Measurements from ENCODE around the gene EPB41. TPM values are rescaled to one million over a fixed set of nuclear protein-coding genes. Genes with fewer than 3 reads are reported as not detected.
"Not testable (repeated sequence)": the region's sequence is repeated elsewhere in the genome, so short reads cannot be mapped to it uniquely, and the experiment has no call there.

EPB41 gene
- total and polyA plus RNA-seq, 7 donors = 13.2 to 35.1 (median 27.1) TPM

DNA sequence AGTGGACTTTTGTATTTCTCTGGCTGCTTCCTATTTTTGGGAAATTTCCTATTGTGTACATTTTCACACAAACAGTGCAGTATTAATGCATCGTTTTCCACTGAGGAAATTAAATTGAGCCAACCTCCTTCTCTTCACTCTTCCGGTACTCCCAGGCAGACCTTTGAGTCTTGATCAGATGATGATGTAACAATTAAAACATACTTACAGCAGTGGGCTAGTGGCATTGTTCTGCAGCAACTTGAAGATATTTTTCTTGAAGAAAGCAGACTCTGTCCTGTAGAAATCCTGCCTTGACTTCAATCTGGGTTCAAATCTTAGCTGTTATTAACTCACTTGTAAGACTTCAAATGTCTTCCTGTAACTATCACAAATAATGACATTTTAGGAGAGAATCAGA, 228.3 kb downstream of the EPB41 start:
- intact Hi-C loops (cut with DNase I) = no loop called here
- 84 to 90% methylated on average over 2 of the region's 2 CpGs for WGBS, 2 donors

DNA sequence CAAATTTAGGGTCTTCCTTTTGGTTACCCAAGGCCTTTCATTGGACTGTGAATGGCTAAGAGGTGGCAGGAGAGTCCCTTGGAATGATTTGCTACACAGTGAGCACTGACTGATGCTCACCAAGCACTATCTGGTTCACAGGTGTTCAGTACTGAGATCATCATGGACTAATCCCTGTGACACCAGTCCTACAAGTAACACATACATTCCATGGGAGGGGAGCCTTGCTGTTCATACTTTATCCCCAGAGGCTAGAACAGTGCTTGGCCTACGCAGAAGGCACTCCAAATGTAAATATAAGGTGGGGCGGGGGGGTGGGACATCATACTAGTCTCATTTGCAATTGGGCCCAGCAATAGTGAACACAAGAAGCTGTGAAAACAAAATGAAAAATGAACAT, 229.8 kb downstream of the EPB41 start:
- TF ChIP-seq POLR2A (IDR thresholded peaks at IDR 0.05) = no peak
- TF ChIP-seq POLR2AphosphoS5 (IDR thresholded peaks at IDR 0.05) = no peak
- TF ChIP-seq, protein P1, sequence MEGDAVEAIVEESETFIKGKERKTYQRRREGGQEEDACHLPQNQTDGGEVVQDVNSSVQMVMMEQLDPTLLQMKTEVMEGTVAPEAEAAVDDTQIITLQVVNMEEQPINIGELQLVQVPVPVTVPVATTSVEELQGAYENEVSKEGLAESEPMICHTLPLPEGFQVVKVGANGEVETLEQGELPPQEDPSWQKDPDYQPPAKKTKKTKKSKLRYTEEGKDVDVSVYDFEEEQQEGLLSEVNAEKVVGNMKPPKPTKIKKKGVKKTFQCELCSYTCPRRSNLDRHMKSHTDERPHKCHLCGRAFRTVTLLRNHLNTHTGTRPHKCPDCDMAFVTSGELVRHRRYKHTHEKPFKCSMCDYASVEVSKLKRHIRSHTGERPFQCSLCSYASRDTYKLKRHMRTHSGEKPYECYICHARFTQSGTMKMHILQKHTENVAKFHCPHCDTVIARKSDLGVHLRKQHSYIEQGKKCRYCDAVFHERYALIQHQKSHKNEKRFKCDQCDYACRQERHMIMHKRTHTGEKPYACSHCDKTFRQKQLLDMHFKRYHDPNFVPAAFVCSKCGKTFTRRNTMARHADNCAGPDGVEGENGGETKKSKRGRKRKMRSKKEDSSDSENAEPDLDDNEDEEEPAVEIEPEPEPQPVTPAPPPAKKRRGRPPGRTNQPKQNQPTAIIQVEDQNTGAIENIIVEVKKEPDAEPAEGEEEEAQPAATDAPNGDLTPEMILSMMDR (IDR thresholded peaks at IDR 0.05) = no peak
- TF ChIP-seq EP300 (IDR thresholded peaks at IDR 0.05) = no peak
- intact Hi-C loops (cut with DNase I) = no loop called here
- Histone ChIP-seq H3K4me1 (peaks cover 0 to 4% (median 0%) of the 10 kb centered on the region in 4 donors), H3K36me3 (peaks cover 18 to 49% (median 23%) of the 10 kb centered on the region in 4 donors), H3K27me3 (no peaks in the 10 kb centered on the region), H3K4me3 (no peak overlapping the region), H3K9me3 (no peaks in the 10 kb centered on the region), H3K27ac (no peak overlapping the region)
- WGBS, 2 donors = 85 to 96% methylated on average over 2 of the region's 2 CpGs
- DNase-seq = no peak

More for the DNA sequence above, 228.3 kb downstream of the EPB41 start:
- H3K27me3 ChIP-seq = no peaks in the 10 kb centered on the region
- TF ChIP-seq EP300 (IDR thresholded peaks at IDR 0.05) (no peak), POLR2AphosphoS5 (IDR thresholded peaks at IDR 0.05) (no peak), POLR2A (IDR thresholded peaks at IDR 0.05) (no peak)
- TF ChIP-seq, protein P1 (IDR thresholded peaks at IDR 0.05) = no peak
- DNase-seq = no peak
- H3K9me3 ChIP-seq = no peaks in the 10 kb centered on the region
- no peak overlapping the region for H3K27ac ChIP-seq
- peaks cover 0 to 4% (median 0%) of the 10 kb centered on the region in 4 donors for H3K4me1 ChIP-seq
- H3K36me3 ChIP-seq = peaks cover 3 to 35% (median 8%) of the 10 kb centered on the region in 4 donors
- H3K4me3 ChIP-seq = no peak overlapping the region

DNA sequence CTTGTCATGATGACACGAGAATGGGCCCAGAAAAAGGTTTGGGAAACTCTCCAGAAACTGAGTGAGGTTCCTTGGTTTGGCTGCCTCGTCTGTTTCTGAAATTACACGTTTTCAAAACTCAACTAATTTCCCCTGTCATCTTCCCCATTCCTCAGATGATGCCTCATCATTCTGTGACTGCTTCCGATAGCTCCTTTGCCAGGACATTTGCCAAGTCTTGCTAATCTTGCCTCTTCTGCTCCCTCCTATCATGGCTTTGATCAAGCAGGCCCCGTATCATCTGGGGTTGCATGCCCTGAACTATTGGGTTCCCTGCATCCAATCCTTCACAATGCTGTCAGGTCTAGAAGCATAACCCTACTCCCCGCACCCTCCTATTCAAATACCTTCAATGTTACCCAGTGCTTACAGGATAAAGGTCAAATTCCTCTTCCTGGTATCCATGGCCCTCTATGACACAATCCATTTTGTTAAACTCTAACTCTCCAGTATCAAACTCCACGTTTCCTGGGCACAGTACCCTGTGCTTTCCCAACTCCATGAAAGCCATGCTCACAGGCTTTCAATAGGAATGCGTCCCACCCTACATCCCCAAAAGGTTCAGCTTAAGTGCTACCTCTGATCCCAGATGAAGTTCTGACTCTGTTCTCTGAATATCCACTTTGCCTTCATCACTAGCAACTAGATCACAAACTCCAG, 231.5 kb downstream of the EPB41 start:
- Histone ChIP-seq H3K9me3 (no peaks in the 10 kb centered on the region), H3K27me3 (no peaks in the 10 kb centered on the region), H3K36me3 (peaks cover 29 to 66% (median 40%) of the 10 kb centered on the region in 4 donors), H3K27ac (peak overlapping the region in 1 of 4 donors; percentile 52), H3K4me1 (peaks cover 0 to 4% (median 0%) of the 10 kb centered on the region in 4 donors), H3K4me3 (no peak overlapping the region)
- WGBS, 2 donors = 30 to 68% methylated on average over 8 of the region's 8 CpGs
- intact Hi-C loops (cut with DNase I) = no loop called here
- TF ChIP-seq, protein P1 (IDR thresholded peaks at IDR 0.05) = no peak
- no peak for TF ChIP-seq POLR2A (IDR thresholded peaks at IDR 0.05)
- no peak for TF ChIP-seq POLR2AphosphoS5 (IDR thresholded peaks at IDR 0.05)
- TF ChIP-seq EP300 (IDR thresholded peaks at IDR 0.05) = no peak
- no peak for DNase-seq

DNA sequence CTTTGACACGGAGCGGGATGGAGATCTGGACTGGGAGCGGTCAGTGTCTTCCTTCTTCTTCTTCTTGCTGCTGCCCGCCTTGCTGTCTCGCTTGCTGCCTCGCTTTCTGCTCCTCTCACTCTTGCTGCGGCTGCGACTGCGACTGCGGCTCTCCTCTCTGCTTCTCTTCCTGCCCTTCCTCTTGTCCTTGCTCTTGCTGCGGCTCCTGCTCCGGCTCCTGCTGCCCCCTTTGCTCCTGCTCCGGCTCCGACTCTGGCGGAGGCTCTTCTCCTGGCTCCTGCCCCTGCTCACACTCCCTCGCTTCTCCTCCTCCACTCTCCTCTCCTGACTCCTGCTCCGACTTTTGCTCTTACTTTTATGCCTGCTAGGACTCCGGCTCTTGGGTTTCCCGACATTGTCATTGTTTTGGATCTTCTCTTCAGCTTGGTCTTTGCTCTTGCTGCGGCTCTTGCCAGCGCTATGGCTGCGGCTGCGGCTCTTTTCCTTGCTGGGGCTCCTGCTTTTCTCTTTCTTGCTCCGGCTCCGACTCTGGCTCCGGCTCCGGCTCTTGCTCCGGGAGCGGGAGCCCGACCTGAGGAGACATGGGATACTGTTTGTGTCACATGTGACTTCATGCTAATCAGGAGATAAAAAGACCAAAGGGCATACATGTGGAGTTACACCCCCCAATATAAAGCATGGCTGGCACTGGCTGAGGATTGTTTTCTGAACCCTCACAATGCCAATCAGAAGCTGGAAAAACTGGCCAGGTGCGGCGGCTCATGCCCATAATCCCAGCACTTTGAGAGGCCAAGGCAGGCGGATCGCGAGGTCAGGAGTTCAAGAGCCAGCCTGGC, 234.5 kb downstream of the EPB41 start:
- no peak overlapping the region for H3K27ac ChIP-seq
- peaks cover 0 to 4% (median 0%) of the 10 kb centered on the region in 4 donors for H3K4me1 ChIP-seq
- H3K9me3 ChIP-seq = no peaks in the 10 kb centered on the region
- no peak overlapping the region for H3K4me3 ChIP-seq
- no peak for DNase-seq
- H3K36me3 ChIP-seq = peaks cover 56 to 93% (median 69%) of the 10 kb centered on the region in 4 donors
- intact Hi-C loops (cut with DNase I) = no loop called here
- TF ChIP-seq POLR2AphosphoS5 (IDR thresholded peaks at IDR 0.05) (no peak), EP300 (IDR thresholded peaks at IDR 0.05) (no peak), POLR2A (IDR thresholded peaks at IDR 0.05) (no peak)
- TF ChIP-seq, protein P1 (IDR thresholded peaks at IDR 0.05) = no peak
- no peaks in the 10 kb centered on the region for H3K27me3 ChIP-seq
- WGBS, 2 donors = 96% methylated on average over 35 of the region's 35 CpGs

DNA sequence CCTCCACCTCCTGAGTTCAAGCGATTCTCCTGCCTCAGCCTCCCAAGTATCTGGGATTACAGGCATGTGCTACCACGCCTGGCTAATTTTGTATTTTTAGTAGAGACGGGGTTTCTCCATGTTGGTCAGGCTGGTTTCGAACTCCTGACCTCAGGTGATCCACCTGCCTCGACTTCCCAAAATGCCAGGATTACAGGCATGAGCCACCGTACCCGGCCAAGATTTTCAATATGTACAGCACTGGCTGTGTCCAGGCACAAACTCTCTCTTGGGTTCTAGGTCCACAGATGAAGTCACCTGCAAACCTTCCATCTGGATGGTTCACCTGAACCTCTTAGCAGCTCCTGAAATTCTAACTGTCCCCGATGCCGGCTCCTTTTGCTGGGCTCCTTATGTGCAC, 236.0 kb downstream of the EPB41 start:
- intact Hi-C loops (cut with DNase I); H3K4me1 ChIP-seq; H3K27me3 ChIP-seq; H3K27ac ChIP-seq; H3K9me3 ChIP-seq; H3K4me3 ChIP-seq; DNase-seq: not testable (repeated sequence)
- H3K36me3 ChIP-seq = peaks cover 64 to 100% (median 81%) of the 10 kb centered on the region in 4 donors
- WGBS, 2 donors = 97 to 99% methylated on average over 9 of the region's 9 CpGs

Measured in sigmoid colon (tissue), 7 donors.